Choroid plexus epithelial cell (primary cell): ENCODE results near the gene GPR142.

Experiments used
- DNase-seq: peaks from one replicate; pipeline ENCODE4 v3.0.0-alpha.2; 2010; ENCODE audit warnings: low read depth
- H3K4me3 ChIP-seq: 2 replicates; pipeline ENCODE4 v1.5.1; 2011; ENCODE audit warnings: low read depth, mild to moderate bottlenecking, control low read depth, low read length, moderate library complexity
- CTCF ChIP-seq: conservative IDR thresholded peaks from 2 replicates; pipeline ENCODE4 v1.5.1; 2011; ENCODE audit warnings: low read depth, mild to moderate bottlenecking, control low read depth, inconsistent platforms, low read length, moderate library complexity

GPR142 gene

DNA sequence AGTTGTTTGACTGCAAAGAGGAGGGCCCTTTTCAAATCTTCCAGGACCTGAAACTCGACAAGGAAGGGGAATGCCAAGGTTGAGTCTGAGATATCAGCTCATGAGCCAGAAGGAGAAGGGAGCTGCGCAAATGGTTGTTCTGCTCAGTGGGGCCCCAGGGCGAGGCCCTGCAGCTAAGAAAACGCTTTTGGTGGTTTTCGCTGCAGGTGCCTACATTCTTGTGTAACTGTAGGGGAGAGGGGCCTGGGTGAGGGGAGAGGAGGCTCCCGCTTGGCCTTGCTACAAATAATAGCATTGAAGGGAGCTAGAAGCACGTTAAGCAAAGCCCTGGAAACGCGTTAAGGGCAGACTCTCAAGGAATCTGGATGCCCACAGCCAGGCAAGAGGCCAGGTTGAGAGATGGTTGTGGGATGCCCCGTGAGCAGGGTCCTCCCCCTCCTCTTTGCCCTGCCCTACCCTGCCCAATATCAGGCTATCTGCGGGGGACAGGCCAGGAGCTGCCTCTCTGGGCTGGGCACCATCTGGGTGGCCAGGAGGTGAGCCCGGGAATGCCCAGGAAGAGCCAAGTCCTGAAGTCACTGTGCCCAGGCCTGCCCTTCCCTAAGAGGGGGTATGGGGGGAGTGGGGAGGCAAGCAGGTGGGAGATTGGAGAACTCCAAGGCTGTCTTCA is 21.9 kb downstream of the GPR142 start:
- H3K4me3 ChIP-seq: no peak overlapping the region
- TF ChIP-seq CTCF: no peak
- no peak for DNase-seq

DNA sequence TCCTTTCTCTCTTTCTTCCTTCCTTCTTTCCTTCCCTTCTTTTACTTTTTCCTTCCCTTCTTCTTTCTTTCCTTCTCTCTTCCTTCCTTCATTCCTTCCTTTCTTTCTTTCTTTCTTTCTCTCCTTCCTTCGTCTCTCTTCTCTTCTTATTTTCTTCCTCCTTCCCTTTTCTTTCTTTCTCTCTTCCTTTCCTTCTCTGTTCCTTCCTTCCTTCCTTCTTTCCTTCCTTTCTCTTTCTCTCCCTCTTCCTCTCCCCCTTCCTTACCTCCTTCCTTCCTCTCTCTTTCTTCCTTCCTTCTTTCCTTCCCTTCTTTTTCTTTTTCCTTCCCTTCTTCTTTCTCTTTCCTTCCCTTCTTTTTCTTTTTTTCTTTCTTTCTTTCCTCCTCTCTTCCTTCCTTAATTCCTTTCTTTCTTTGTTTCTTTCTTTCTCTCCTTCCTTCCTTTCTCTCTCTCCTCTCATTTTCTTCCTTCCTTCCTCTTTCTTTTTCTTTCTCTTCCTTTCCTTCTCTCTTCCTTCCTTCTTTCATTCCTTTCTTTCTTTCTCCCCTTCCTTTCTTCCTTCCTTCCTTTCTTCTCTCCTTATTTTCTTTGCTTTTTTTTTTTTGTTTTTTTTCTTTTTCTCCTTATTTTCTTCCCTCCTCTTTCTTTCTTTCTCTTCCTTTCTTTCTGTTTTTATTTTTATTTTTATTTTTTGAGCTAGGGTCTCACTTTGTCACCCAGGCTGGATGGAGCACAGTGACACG is 22.8 kb downstream of the GPR142 start:
- TF ChIP-seq CTCF: no peak
- DNase-seq: no peak
- H3K4me3 ChIP-seq: no peak overlapping the region

DNA sequence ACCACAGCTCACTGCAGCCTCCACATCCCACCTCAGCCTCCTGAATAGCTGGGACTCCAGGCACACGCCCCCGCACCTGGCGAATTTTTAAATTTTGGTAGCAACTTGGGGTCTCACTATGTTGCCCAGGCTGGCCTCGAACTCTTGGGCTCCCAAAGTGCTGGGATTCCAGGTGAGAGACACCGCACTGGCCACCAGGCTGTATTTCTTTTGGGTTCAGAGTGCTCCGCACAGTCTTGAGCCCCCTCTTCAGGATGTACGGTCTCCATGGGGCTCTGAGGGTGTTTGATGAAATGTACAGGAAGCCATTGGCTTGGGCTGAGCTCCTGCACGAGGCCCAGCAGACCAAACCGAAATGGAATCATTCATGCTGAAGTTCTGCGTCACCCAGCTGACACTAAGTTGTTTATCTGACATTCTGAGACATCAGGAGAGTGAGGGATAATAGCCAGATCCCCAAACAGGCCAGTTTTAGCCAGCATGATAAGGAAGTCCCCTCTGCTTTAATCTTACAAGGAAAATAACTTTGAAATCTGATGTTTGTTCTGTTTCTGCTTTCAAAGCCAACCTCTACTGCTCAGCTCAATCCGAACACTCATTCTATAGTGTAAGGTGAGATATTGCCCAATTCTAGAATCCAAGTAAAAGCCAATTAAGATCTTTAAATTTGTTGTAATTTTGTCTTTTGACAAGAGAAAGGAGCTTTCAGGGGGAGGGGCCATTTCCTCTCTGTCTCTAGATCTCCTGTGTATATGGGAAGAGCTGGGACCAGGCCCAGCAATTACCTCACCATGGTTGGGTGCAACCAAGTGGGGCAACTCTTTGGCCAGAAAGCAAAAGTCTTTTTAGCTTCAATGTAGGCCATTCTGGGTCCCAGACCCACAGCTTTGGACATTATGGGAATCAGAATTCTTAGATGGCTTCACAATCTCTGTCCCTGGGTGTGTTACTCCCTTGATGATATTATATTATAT is 23.7 kb downstream of the GPR142 start:
- no peak overlapping the region for H3K4me3 ChIP-seq
- TF ChIP-seq CTCF: no peak
- DNase-seq: no peak

GRCh38 chr17:74391771-74392170 is 24.5 kb downstream of the GPR142 start:
- no peak overlapping the region for H3K4me3 ChIP-seq
- no peak for TF ChIP-seq CTCF
- no peak for DNase-seq

GRCh38 chr17:74392848-74393247 is 25.5 kb downstream of the GPR142 start:
- no peak overlapping the region for H3K4me3 ChIP-seq
- no peak for TF ChIP-seq CTCF
- DNase-seq: no peak

GRCh38 chr17:74393346-74393942 is 26.1 kb downstream of the GPR142 start:
- no peak overlapping the region for H3K4me3 ChIP-seq
- DNase-seq: no peak

More at GRCh38 chr17:74393346-74393942, 26.1 kb downstream of the GPR142 start:
- no peak for TF ChIP-seq CTCF
